ENCODE results near the gene PEX26.
A peak's percentile ranks its signal among the peaks of the same experiment; 100 is the strongest.
"Not testable (repeated sequence)": the region's sequence is repeated elsewhere in the genome, so short reads cannot be mapped to it uniquely, and the experiment has no call there.

PEX26 gene

GRCh38 chr22:18077639-18078328, at the start of gene PEX26:
Gene PEX26 (plus strand): TSS chr22:18077990. CDS start chr22:18078377, 387 bp downstream.
- DNase-seq = peak; percentile 77

- DNase-seq = no peak
Observed at GRCh38 chr22:18028817-18029527, 48.8 kb upstream of the PEX26 start.

- DNase-seq = no peak
Observed at GRCh38 chr22:18029686-18030267, 48.0 kb upstream of the PEX26 start.

DNA sequence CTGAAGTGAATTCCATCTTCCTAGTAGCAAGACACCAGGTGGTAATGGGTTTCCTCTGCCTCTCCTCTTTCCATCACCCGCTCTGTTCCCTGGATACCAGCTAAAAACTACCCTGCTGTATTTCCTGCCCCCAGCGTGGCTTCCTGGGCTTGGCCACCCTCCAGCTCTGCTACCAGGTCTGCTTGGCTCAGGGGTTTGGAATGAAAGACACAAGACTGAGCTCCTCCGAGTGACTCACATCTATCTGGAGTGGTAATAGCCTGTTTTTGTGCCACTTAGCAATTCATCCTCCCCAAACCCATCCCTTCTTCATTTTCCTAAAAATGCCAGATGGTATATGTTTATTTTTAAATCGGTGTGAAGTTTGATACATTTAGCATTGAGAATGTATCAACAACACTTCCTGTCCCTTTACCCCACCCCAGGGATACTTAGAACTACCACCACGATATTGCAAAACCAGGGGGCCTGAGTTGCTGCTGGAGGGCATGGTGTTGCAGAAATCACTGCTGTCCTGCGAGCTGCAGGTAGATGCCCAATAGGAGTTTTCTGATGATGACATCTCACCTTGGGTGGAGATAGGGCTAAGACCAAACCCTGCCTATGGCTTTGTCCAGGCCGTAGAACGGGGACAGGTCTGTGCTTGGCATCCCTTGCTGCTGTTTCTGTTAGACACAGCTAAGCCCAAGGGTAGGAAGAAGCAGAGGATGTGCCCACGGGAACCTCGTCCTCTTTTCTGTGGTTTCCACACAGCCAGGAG, 45.9 kb upstream of the PEX26 start:
- DNase-seq = no peak

GRCh38 chr22:18032455-18033101, 45.2 kb upstream of the PEX26 start:
- DNase-seq = no peak

GRCh38 chr22:18033204-18033998, 44.4 kb upstream of the PEX26 start:
- no peak for DNase-seq

DNA sequence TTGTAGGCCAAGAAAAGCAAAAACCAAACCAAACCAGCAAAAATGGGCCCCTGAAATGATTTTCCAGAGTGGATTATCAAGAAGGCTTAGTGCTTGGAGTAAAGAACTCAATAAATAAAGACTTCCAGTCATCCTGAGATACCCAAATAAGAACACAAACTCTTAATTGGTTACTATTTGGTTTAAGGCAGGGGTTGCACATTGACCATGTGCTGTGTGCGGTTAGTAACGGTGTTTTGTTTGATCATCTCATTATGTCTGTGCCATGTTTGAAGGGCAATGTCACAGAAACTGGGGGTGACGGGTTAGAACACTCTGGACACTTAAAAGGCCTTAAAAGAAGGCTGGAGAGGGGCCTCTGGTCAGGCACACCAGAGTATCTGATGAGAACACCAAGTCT, 43.7 kb upstream of the PEX26 start:
- DNase-seq = no peak

- DNase-seq = no peak
Observed at GRCh38 chr22:18035751-18036150, 42.0 kb upstream of the PEX26 start.

DNA sequence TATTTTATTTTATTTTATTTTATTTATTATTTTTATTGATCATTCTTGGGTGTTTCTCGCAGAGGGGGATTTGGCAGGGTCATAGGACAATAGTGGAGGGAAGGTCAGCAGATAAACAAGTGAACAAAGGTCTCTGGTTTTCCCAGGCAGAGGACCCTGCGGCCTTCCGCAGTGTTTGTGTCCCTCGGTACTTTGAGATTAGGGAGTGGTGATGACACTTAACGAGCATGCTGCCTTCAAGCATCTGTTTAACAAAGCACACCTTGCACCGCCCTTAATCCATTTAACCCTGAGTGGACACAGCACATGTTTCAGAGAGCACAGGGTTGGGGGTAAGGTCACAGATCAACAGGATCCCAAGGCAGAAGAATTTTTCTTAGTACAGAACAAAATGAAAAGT, 36.9 kb upstream of the PEX26 start:
- not testable (repeated sequence) for DNase-seq

DNA sequence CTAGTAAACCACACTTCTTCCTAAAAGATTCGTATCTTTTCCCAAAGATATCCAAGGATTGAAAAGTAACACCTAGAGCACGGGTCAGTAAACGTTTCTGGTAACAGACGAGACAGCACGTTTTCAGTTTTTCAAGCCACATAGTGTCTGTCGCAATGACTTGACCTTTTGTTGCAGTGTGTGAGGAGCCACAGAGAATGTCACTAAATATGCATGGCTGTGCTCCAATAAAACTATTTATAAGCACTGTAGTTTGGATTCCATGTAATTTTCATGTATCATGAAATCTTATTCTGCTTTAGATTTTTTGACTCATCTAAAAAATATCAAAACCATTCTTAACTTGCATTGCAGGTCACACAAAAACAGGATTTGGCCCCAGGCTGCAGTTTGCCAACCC, 35.1 kb upstream of the PEX26 start:
- DNase-seq = no peak

GRCh38 chr22:18044548-18045271, 33.1 kb upstream of the PEX26 start:
- no peak for DNase-seq

- no peak for DNase-seq
Observed at GRCh38 chr22:18045794-18046193, 32.0 kb upstream of the PEX26 start.

DNA sequence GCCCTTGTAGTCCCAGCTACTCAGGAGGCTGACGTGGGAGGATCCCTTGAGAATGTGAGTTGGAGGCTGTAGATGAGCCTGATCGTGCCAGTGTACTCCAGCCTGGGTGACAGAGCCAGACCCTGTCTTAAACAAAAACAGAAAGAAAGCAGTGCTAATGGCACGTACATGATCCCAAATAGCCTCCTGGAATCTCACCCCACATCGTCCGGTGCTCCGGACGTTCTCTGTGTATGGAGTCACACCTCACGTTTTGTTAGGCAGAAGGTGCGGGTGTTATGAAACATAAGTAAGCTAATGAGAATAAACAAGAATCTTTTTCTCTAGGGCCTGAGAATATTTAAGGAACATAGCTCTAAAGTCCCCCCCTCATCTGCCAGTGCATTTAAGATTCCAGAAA, 29.7 kb upstream of the PEX26 start:
- DNase-seq = no peak

DNA sequence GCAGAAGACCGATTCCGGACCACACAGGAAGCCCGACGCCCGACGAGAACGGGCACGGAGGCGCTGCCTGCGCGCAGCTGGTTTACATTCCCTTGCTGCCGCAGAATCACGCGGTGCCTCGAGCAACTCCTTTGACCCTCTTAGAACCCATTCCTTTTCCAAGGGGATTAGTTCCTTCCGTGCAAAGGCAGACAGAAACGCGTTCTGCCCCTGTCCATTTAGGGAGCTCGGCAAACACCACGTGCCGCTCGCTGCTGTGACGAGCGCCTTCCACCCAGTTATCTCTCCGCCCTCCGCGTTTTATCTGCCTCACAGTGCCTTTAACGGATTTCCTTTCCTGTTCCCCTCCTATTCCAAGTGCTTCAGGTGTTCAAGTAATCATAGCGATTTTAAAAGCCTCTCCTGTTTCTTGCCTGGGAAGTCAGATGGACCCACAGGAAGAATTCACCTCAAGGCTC, 29.3 kb upstream of the PEX26 start:
- DNase-seq = no peak

- DNase-seq = no peak
Observed at GRCh38 chr22:18050065-18050464, 27.7 kb upstream of the PEX26 start.

GRCh38 chr22:18051113-18051512, 26.7 kb upstream of the PEX26 start:
- not testable (repeated sequence) for DNase-seq

DNA sequence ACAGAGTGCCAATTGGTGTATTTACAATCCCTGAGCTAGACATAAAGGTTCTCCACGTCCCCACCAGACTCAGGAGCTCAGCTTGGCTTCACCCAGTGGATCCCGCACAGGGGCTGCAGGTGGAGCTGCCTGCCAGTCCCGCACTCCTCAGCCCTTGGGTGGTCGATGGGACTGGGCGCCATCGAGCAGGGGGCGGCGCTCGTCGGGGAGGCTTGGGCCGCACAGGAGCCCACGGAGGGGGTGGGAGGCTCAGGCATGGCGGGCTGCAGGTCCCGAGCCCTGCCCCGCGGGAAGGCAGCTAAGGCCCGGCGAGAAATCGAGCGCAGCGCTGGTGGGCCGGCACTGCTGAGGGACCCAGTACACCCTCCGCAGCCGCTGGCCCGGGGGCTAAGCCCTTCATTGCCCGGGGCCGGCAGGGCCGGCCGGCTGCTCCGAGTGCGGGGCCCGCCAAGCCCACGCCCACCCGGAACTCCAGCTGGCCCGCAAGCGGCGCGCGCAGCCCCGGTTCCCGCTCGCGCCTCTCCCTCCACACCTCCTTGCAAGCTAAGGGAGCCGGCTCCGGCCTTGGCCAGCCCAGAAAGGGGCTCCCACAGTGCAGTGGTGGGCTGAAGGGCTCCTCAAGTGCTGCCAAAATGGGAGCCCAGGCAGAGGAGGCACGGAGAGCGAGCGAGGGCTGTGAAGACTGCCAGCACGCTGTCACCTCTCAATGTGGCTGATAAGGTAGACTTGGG, 24.4 kb upstream of the PEX26 start:
- DNase-seq = not testable (repeated sequence)

DNA sequence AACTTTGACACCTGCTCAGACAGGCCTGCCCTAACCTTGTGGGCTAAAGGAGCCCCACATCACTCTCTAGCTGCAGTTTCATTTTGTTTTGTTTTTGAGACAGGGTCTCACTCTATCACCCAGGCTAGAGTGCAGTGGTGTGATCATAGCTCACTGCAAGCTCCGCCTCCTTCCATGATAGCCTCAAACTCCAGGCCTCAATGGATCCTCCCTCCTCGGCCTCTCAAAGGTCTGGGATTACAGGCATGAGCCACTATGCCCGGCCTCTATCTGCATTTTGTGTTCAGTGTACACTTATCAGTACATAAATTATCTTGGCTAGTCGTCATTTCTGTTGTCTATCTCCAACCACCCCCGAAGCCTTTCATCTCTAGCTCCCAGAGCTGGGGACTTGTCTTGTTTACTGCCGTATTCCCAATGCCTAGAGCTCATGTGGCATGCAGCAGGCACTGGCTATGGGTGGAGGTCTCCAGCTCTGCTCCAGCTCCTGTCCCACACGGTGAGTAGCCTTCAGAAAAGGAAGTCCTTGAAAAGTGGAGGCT, 22.1 kb upstream of the PEX26 start:
- DNase-seq = no peak

DNA sequence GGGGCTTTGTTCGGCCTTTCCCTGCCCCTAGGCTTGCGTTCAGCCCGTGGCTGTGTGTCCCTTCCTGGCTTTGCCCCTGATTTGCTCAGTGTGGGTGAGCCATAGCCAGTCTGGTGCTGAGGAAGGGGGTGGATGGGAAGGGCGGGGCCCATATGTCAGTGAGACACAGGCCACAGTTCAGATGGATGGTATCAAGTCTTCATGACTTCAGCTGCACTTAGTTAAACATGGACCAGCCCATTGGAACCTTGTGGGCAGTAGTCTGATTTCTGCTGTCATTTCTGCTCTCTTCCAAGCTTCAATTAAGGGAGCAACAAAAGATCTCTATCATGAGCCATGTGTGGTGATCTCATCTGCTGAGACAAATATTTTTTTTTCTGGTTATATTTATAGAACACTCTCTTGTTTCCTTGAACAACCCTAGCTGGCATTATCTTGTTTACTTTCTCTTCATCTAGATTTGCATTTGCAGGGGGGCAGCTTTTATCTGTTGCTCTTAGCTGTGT, 21.6 kb upstream of the PEX26 start:
- no peak for DNase-seq
